COLO668 (cell line): ENCODE results near the gene MARCKSL1.

Source experiments
- DNase-seq: peaks from one replicate; lab custom pipeline; 2025; ENCODE audit not compliant: unreplicated experiment; lab: John Stamatoyannopoulos, UW

MARCKSL1 gene

GRCh38 chr1:32353431-32353830, 17.4 kb upstream of the MARCKSL1 start:
- DNase-seq, result no peak

GRCh38 chr1:32352831-32353383, 16.9 kb upstream of the MARCKSL1 start:
- DNase-seq, result no peak

GRCh38 chr1:32352239-32352745, 16.3 kb upstream of the MARCKSL1 start:
- no peak for DNase-seq

- peak; percentile 100 for DNase-seq
Measured at GRCh38 chr1:32351399-32352238, 15.6 kb upstream of the MARCKSL1 start.

- peak; percentile 97 for DNase-seq
Measured at GRCh38 chr1:32350785-32351398, 14.9 kb upstream of the MARCKSL1 start.

GRCh38 chr1:32349211-32349708, 13.2 kb upstream of the MARCKSL1 start:
- no peak for DNase-seq

- DNase-seq, result no peak
Measured at GRCh38 chr1:32346532-32347157, 10.6 kb upstream of the MARCKSL1 start.

- DNase-seq, result peak; percentile 29
Measured at GRCh38 chr1:32345289-32345827, 9.3 kb upstream of the MARCKSL1 start.

- DNase-seq, result no peak
Measured at GRCh38 chr1:32342704-32343103, 6.7 kb upstream of the MARCKSL1 start.

- DNase-seq, result no peak
Measured at GRCh38 chr1:32341971-32342370, 5.9 kb upstream of the MARCKSL1 start.

- DNase-seq, result no peak
Measured at GRCh38 chr1:32341186-32341757, 5.2 kb upstream of the MARCKSL1 start.

GRCh38 chr1:32339363-32339978, 3.4 kb upstream of the MARCKSL1 start:
- no peak for DNase-seq

GRCh38 chr1:32338637-32339145, 2.7 kb upstream of the MARCKSL1 start:
- no peak for DNase-seq

GRCh38 chr1:32337855-32338636, 2.0 kb upstream of the MARCKSL1 start:
- DNase-seq, result peak; percentile 52

GRCh38 chr1:32336963-32337675, 1.1 kb upstream of the MARCKSL1 start:
- no peak for DNase-seq

- no peak for DNase-seq
Measured at GRCh38 chr1:32336591-32336932, 529 bp upstream of the MARCKSL1 start.

- no peak for DNase-seq
Measured at GRCh38 chr1:32335535-32335789, 571 bp downstream of the MARCKSL1 start.

GRCh38 chr1:32334864-32335534, 1.0 kb downstream of the MARCKSL1 start:
- DNase-seq, result peak; percentile 94
